ENCODE results near the gene LRRC38. TPM values are rescaled to one million over a fixed set of nuclear protein-coding genes. Genes with fewer than 3 reads are reported as not detected.

LRRC38 gene
- total and polyA plus RNA-seq, 2 donors (not counting 1 experiment from before 2014, with no cell fraction given): not detected

GRCh38 chr1:13499422-13499821, 14.4 kb downstream of the LRRC38 start:
- Histone ChIP-seq H4K20me1 (ENCODE audit: control insufficient read depth, extremely low read depth, insufficient read depth, low read length) (no peaks in the 10 kb centered on the region), H2AFZ (ENCODE audit: low read length) (no peak overlapping the region), H3K9ac (ENCODE audit: insufficient read depth, low read length) (no peak overlapping the region), H3K4me1 (ENCODE audit: control insufficient read depth, extremely low read depth, insufficient read depth, low read length) (no peaks in the 10 kb centered on the region), H3K27ac (ENCODE audit: insufficient read depth, low read length) (no peak overlapping the region), H3K79me2 (ENCODE audit: control insufficient read depth, insufficient read depth, low read length) (no peaks in the 10 kb centered on the region), H3K27me3 (ENCODE audit: control insufficient read depth, insufficient read depth, low read length) (no peaks in the 10 kb centered on the region), H3K4me2 (ENCODE audit: extremely low read depth, insufficient read depth, low read length) (no peak overlapping the region), H3K4me3 (replicated peaks in 1 of 4; ENCODE audit: control extremely low read depth in 1 of 4, insufficient read depth in 1 of 4, low read depth in 3 of 4, low read length in 4 of 4) (no peak overlapping the region), H3K9me3 (ENCODE audit: control insufficient read depth, insufficient read depth, low read depth, low read length) (no peaks in the 10 kb centered on the region), H3K36me3 (ENCODE audit: control insufficient read depth, insufficient read depth, low read length) (no peaks in the 10 kb centered on the region)
- DNase-seq (ENCODE audit: low read depth in 2 of 2): no peak
- TF ChIP-seq, protein P1, sequence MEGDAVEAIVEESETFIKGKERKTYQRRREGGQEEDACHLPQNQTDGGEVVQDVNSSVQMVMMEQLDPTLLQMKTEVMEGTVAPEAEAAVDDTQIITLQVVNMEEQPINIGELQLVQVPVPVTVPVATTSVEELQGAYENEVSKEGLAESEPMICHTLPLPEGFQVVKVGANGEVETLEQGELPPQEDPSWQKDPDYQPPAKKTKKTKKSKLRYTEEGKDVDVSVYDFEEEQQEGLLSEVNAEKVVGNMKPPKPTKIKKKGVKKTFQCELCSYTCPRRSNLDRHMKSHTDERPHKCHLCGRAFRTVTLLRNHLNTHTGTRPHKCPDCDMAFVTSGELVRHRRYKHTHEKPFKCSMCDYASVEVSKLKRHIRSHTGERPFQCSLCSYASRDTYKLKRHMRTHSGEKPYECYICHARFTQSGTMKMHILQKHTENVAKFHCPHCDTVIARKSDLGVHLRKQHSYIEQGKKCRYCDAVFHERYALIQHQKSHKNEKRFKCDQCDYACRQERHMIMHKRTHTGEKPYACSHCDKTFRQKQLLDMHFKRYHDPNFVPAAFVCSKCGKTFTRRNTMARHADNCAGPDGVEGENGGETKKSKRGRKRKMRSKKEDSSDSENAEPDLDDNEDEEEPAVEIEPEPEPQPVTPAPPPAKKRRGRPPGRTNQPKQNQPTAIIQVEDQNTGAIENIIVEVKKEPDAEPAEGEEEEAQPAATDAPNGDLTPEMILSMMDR (conservative IDR thresholded peaks at IDR 0.05 in 1 of 2, IDR thresholded peaks at IDR 0.05 in 1 of 2; ENCODE audit: low read depth in 1 of 2, low read length in 2 of 2): no peak
- TF ChIP-seq EZH2 (IDR thresholded peaks at IDR 0.05; ENCODE audit: low read length, missing control alignments): no peak

DNA sequence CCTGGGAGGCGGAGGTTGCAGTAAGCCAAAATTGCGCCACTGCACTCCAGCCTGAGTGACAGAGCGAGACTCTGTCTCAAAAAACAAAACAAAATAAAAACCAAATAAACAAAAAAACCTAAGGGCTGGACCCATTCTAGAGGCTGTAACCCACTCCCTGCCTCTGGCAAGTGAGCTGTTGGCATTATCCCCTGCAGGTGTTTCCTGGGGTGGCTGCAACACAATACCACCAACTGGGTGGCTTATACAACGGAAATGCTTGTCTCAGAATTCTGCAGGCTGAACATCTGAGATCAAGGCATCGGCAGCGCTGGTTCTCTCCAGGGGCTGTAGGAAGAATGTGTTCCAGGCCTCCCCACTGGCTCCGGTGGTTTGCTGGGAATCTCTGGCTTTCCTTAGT, 15.2 kb downstream of the LRRC38 start:
- Histone ChIP-seq H3K4me3 (replicated peaks in 1 of 4; ENCODE audit: control extremely low read depth in 1 of 4, insufficient read depth in 1 of 4, low read depth in 3 of 4, low read length in 4 of 4) (no peak overlapping the region), H3K27ac (ENCODE audit: insufficient read depth, low read length) (no peak overlapping the region), H3K4me2 (ENCODE audit: extremely low read depth, insufficient read depth, low read length) (no peak overlapping the region), H3K36me3 (ENCODE audit: control insufficient read depth, insufficient read depth, low read length) (no peaks in the 10 kb centered on the region), H3K79me2 (ENCODE audit: control insufficient read depth, insufficient read depth, low read length) (no peaks in the 10 kb centered on the region), H3K4me1 (ENCODE audit: control insufficient read depth, extremely low read depth, insufficient read depth, low read length) (no peaks in the 10 kb centered on the region), H3K9me3 (ENCODE audit: control insufficient read depth, insufficient read depth, low read depth, low read length) (no peaks in the 10 kb centered on the region), H3K9ac (ENCODE audit: insufficient read depth, low read length) (no peak overlapping the region), H4K20me1 (ENCODE audit: control insufficient read depth, extremely low read depth, insufficient read depth, low read length) (no peaks in the 10 kb centered on the region), H2AFZ (ENCODE audit: low read length) (no peak overlapping the region), H3K27me3 (ENCODE audit: control insufficient read depth, insufficient read depth, low read length) (no peaks in the 10 kb centered on the region)
- no peak for DNase-seq (ENCODE audit: low read depth in 2 of 2)
- no peak for TF ChIP-seq EZH2 (IDR thresholded peaks at IDR 0.05; ENCODE audit: low read length, missing control alignments)
- TF ChIP-seq, protein P1 (conservative IDR thresholded peaks at IDR 0.05 in 1 of 2, IDR thresholded peaks at IDR 0.05 in 1 of 2; ENCODE audit: low read depth in 1 of 2, low read length in 2 of 2): no peak

DNA sequence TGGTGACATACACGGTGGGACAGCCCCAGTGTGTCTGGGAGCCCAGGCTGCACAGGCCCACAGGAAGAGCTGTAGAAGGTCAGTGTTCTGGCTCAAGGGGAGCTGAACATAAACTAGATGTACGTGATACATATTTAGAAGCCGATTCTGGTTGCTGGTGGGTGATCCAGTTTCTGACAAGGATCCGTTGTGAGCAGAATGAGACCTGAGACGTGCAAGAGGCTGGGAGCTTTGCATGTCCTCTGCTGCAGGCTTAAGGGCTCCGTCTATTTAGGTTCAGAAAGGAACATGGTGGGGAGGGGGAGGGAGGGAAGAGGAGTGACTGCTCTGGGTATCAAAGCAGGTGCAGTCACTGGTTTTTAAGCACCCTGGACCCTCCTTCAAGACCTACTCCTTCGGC, 18.6 kb downstream of the LRRC38 start:
- no peaks in the 10 kb centered on the region for H3K4me1 ChIP-seq (ENCODE audit: control insufficient read depth, extremely low read depth, insufficient read depth, low read length)
- TF ChIP-seq, protein P1 (conservative IDR thresholded peaks at IDR 0.05 in 1 of 2, IDR thresholded peaks at IDR 0.05 in 1 of 2; ENCODE audit: low read depth in 1 of 2, low read length in 2 of 2): no peak
- no peak for TF ChIP-seq EZH2 (IDR thresholded peaks at IDR 0.05; ENCODE audit: low read length, missing control alignments)
- H4K20me1 ChIP-seq (ENCODE audit: control insufficient read depth, extremely low read depth, insufficient read depth, low read length): no peaks in the 10 kb centered on the region
- no peak for DNase-seq (ENCODE audit: low read depth in 2 of 2)
- no peaks in the 10 kb centered on the region for H3K36me3 ChIP-seq (ENCODE audit: control insufficient read depth, insufficient read depth, low read length)
- H3K27ac ChIP-seq (ENCODE audit: insufficient read depth, low read length): no peak overlapping the region
- H3K4me3 ChIP-seq (replicated peaks in 1 of 4; ENCODE audit: control extremely low read depth in 1 of 4, insufficient read depth in 1 of 4, low read depth in 3 of 4, low read length in 4 of 4): no peak overlapping the region
- H3K79me2 ChIP-seq (ENCODE audit: control insufficient read depth, insufficient read depth, low read length): no peaks in the 10 kb centered on the region
- no peak overlapping the region for H3K4me2 ChIP-seq (ENCODE audit: extremely low read depth, insufficient read depth, low read length)
- H3K9ac ChIP-seq (ENCODE audit: insufficient read depth, low read length): no peak overlapping the region
- no peaks in the 10 kb centered on the region for H3K9me3 ChIP-seq (ENCODE audit: control insufficient read depth, insufficient read depth, low read depth, low read length)
- no peaks in the 10 kb centered on the region for H3K27me3 ChIP-seq (ENCODE audit: control insufficient read depth, insufficient read depth, low read length)
- no peak overlapping the region for H2AFZ ChIP-seq (ENCODE audit: low read length)
